HG03571 (cell line): ENCODE results near the gene OLFML2B.

ENCODE experiments used
- ATAC-seq: cut with Tn5 transposase; IDR thresholded peaks from one replicate; pipeline ENCODE4 v1.9.1; 2021; ENCODE audit not compliant: unreplicated experiment

OLFML2B gene

DNA sequence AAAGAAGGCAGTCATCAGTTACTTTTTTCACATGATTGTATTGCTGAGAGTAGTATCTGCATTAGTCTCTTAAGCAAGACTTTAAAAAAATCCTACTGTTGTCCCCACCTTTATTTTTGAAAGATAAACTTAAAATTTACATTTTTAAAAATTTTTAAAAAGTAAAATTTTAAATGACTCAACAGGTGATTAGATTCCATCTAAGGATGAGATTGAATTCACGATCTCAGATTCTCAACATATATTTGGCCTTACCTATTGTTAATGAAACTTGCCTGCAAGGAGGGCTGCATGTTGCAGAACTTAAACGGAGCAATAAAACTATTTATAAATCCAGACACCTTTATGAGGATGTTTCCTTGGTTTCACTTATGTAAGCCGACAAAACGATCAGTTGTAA, 75.2 kb downstream of the OLFML2B start:
- ATAC-seq: no peak

DNA sequence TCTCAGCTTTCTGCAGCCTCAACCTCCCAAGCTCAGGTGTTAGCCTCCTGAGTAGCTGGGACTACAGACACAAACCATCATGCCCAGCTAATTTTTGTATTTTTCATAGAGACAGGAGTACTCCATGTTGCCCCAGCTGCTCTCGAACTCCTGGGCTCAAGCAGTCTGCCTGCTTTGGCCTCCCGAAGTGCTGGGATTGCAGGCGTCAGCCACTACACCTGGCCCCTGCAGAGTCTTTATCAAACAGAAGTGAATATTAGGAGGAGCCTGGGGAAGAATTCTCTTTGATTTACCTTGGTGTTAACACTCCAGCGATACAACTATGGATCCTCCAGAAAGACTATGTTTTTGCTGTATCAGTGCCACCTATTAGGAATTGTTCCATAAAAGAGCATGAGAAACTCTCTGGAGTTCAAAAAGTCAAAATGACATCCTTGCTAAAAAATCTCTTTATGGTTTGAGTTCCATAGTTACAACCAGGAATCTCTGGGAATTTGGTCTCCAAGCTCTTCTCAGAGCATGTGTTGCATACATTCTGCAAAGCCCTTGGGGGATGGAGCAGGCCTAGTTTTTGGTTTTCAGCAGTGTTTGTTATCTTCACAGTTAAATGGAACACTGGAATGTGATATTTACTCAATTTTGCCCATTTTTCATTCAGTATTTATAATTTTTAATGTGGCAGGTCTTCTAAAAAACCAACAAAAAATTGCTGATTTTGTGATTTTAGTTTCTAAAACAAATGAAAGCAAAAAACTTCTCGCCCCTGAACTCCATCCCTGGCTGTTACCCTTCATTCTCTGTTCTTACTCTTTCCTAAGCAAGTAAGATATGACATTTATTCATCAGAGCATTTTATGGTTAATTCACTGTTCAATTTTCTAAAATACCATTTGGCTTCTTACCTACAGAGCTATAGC, 77.3 kb downstream of the OLFML2B start:
- no peak for ATAC-seq

DNA sequence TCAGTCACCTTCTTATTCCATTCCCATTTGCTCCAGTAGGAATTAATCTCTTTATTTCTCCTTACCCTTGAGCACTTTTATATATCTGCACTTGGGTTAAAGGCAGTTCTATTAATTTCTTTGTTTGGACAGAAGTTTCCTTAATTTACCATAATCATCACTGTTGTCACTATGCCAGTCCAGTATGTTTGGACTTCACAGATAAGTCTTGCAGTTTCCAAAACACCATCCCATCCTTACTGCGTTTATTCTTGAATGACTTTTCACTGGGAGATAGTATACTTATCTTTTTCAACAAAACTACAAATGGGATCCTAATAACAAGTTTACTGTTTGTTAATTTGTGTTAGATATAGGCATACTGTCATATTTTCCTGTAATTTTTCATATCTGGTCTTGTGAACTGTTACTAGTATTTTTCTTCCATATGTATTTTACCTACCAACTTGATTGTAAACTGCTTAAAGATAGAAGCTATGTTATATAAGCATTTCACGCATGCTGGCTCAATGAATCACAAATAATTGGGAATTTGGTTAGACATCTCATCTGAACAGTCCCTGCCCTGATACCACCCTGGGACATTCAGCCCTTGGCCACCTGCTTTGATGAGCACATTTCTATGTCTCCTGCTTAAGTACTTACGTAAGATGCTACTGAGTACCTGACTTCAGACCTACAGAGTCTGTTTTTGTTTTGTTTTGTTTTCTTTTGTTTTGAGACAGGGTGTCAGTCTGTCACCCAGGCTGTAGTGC, 78.2 kb downstream of the OLFML2B start:
- ATAC-seq: no peak

DNA sequence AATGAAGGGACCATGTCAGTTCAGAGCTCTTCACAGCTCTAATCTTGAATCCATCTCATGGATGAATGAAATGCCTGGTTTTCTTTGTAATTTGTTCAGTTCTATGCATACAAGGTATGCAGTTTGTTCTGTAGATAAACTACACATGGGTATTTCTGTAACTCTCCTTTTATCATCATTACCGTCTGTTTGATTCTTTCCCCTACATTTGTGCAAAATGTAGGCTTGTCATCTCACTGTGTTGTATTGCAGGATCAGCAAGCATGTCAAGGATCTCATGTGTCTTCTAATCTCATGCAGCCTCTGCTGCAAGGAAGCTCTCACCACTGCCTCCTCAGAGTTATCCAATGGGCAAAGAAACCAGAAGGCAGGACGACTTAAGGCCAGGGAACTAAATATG, 79.3 kb downstream of the OLFML2B start:
- ATAC-seq: no peak

DNA sequence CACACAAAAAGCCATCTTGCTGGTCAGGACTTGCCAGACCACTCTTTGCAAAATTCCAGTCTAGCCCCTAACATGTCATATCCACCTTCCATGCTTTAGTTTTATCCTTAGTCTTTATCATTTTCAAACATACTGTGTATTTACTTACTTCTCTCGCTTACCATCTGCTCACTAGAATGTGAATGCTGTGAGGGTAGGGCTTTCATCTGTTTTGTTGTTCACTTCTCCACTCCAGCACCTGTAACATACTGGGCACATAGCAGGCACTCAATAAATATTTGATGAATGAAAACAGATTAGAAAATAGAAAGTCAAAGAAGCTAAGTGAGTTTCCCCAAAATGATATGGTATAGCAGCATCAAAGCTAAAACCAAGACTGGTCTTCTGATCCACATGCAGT, 79.9 kb downstream of the OLFML2B start:
- no peak for ATAC-seq

DNA sequence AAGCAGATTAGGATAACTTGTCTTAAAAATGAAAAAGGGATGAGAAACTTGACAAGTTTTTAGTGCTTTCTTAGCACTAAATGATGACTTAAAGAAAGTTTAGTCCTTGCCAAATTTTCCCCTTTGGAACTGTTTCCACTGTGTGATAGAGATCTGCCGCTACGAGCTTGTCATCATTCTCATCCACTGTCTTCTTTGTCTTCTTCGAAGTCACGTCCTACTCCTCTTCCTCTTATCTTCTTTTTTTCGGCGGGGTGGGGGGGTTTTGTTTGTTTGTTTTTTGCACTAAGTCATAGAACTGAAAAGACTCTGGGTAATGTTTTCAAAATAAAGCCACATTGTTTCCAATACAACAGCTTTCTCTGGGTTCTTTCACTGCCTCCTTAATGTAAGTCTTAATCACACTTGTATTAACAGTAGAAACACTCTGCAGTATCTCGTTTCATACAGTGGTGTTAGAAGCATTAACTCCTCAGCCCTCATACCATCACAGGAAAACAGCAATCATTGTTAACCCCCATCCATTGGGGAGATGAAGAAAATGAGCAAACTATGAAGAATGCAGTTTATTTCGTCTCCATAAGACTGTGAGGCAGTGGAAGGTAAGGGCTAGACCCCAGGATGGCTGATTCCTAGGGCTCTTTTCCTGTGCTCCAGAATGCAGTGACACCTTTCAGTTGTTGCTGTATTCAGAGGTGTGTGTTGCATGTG, 81.8 kb downstream of the OLFML2B start:
- no peak for ATAC-seq

DNA sequence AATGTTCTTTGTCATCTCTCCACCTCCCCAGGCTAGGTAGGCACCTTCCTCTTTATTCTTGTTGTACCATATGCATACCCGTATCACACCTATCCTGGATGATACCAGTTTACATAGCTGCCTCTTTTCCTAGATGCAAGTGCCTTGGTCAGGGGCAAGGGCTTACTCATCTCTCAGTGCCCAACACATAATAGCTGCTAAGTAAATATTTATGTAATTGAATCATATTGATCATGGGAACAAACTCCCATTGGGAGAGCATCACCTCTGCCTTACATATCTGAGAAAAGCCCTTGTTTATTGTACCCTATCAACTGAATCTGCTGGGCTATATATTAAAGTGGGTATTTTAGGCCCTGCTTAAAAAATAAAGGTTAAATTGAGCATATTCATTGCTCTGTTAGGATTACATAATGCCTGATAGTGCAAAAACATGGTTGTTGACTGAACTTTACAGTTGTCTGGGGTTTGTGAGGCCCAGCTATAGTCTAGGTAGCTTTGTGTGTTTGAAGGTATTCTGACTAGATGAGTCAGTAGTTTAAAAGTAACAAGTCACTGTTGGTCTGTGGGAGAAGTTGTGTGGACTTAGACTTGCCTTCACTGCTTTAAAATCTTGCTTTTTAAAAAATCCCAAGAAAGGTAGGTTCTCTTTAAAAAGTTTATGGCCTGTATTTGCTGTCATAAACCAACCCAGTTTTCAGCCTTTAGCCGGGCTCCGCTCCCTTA, 82.6 kb downstream of the OLFML2B start:
- no peak for ATAC-seq

DNA sequence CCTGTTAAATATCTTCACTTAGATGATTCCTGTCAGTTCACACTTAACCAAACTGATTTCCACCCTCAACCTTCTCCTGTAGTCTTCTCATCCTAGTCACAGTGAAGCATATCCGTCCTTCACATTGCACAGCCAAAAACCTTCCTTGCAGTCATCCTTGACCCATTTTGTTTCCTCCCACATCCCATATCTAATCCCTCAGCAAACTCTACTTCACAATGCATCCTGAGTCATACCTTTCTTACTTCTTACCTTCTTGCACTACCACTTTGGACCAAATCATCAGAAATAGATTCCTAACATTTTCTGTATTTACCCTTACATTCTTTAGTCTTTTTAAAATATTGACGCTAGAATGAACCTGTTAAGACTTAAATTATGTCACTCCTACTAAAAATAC, 86.9 kb downstream of the OLFML2B start:
- no peak for ATAC-seq

DNA sequence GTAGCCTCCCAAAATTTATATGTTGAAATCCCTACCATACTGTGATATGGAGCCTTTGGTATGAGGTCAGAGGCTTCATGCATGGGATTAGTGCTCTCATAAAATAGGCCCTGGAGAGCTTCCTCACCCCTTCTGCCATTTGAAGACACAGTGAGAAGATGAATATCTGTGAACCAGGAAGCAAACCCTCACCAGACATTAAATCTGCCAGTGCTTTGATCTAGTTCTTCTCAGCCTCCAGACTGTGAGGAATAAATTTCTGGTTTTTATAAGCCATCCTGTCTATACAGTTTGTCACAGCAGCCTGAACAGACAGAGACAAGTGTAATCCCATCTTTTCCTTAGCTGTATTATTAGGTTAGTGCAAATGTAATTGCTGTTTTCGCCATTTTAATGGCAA, 88.4 kb downstream of the OLFML2B start:
- ATAC-seq: no peak

DNA sequence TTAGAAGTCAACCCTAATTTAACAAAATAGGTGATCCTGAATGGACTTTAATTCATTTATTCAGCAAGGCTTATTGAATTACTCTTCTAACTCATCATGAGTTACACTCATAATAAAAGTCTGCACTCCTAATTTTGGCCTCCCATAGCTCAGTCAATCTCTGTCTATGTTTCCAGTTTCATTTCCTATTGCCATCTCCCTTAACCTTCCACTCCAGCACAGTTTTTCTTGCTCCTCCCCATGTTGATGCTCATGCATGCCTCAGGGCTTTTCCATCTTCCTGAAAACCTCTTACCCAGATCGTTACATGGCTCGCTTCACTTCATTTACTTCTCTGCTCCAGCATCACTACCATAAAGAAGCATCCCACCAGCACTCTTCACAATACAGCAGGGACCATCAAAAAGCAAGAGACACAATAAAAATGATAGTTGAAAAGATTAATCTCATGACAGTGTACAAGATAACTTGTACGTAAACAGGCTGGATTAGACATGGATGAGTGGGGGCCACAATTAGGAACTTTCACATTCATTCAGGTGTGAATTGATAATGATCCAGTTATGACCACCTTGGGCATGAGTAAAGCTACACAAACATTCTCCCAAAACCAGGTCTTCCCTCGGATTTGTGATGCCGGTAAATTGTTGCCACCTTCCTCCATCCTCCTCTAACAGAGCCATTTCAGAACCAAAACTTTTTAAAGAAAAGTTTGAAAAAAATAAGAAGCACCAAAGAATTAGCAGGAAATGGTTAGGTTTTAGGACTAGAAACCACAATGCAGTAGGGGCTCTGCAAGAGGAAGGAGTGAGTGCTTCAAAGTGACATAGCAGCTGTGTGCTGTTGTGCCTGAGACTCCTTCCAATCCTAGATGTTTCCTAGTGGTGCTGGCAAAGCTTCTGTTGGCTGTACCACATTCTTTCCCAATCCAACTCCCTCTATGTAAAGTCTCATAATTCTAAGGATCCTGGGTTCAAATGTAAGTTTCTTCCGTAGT, 89.8 kb downstream of the OLFML2B start:
- peak; percentile 75 for ATAC-seq
